Natural killer cell (primary cell): ENCODE results near the gene RAPGEF4. TPM values are rescaled to one million over a fixed set of nuclear protein-coding genes. Genes with fewer than 3 reads are reported as not detected.

Experiments used
- ATAC-seq, 3 donors: fragments of 150-1000 bp in 2 of 3; fragments of 200-7000 bp in 1 of 3; cut with Tn5 transposase; 1 replicate in 1 of 3; 2 replicates in 2 of 3; pipeline ENCODE4 v1.10.0; 2021; ENCODE audit warnings: mild to moderate bottlenecking in 2 of 3, moderate library complexity in 2 of 3
- DNase-seq, 2 donors: peaks; one replicate each; pipeline versions ENCODE4 v3.0.0 to v3.0.0-alpha.2; 2013 to 2021; ENCODE audit warnings: mixed read lengths in 1 of 2
- H3K27ac ChIP-seq: one replicate; pipeline ENCODE4 v1.5.1; 2013; ENCODE audit warnings: mild to moderate bottlenecking, low read length
- H3K27me3 ChIP-seq: one replicate; pipeline ENCODE4 v1.6.1; 2013; ENCODE audit warnings: low read length; ENCODE audit not compliant: control insufficient read depth, insufficient read depth
- H3K36me3 ChIP-seq: one replicate; pipeline ENCODE4 v1.6.1; 2013; ENCODE audit warnings: low read length; ENCODE audit not compliant: control insufficient read depth, insufficient read depth
- H3K4me1 ChIP-seq: one replicate; pipeline ENCODE4 v1.6.1; 2013; ENCODE audit warnings: low read length; ENCODE audit not compliant: control insufficient read depth, insufficient read depth
- H3K4me3 ChIP-seq: one replicate; pipeline ENCODE4 v1.5.1; 2013; ENCODE audit warnings: low read length
- H3K9me3 ChIP-seq: one replicate; pipeline ENCODE4 v1.6.1; 2013; ENCODE audit warnings: low read length; ENCODE audit not compliant: control insufficient read depth, insufficient read depth
- H3K27ac Mint-ChIP-seq, 2 donors: one replicate each; pipeline ENCODE4 v1.8.0; 2022; ENCODE audit warnings: mild to moderate bottlenecking in 2 of 2, mixed read lengths in 2 of 2, moderate library complexity in 1 of 2
- H3K27me3 Mint-ChIP-seq, 2 donors: one replicate each; pipeline ENCODE4 v1.8.0; 2022; ENCODE audit warnings: low read depth in 2 of 2, mixed read lengths in 2 of 2
- H3K36me3 Mint-ChIP-seq: one replicate; pipeline ENCODE4 v1.8.0; 2022; ENCODE audit warnings: mixed read lengths
- H3K4me1 Mint-ChIP-seq, 2 donors: one replicate each; pipeline ENCODE4 v1.8.0; 2022; ENCODE audit warnings: mixed read lengths in 2 of 2
- H3K4me3 Mint-ChIP-seq: one replicate; pipeline ENCODE4 v1.8.0; 2022; ENCODE audit warnings: mild to moderate bottlenecking, moderate library complexity, mixed read lengths
- H3K9me3 Mint-ChIP-seq, 2 donors: one replicate each; pipeline ENCODE4 v1.8.0; 2022; ENCODE audit warnings: mixed read lengths in 2 of 2
- CTCF ChIP-seq: fragments of 200-600 bp; IDR thresholded peaks from one replicate; pipeline ENCODE4 v1.8.0; 2022; ENCODE audit warnings: antibody characterized with exemption
- whole genome bisulfite sequencing: methylation state at CpG from one replicate; pipeline ENCODE4 v1.1.7; 2013; ENCODE audit warnings: missing lambda C conversion rate; ENCODE audit not compliant: insufficient coverage; 5-methylcytosine and 5-hydroxymethylcytosine counted together
- intact Hi-C: fragments of 100-400 bp; cut with micrococcal nuclease; formaldehyde crosslinking; loops from one replicate; pipeline ENCODE4 v1.14.2; 2022
- total RNA-seq, 4 donors: library from RNA; stranded (reverse); fragments of 120-200 nt in 1 of 4; gene quantifications; one replicate each; pipeline versions ENCODE4 v1.2.3 to v1.2.4, GENCODE V29; 2013 to 2022

Gene RAPGEF4
- total RNA-seq, 3 donors from 2014 or later (not counting 1 experiment from before 2014, with no cell fraction given): 0.50 TPM; not detected in 2

DNA sequence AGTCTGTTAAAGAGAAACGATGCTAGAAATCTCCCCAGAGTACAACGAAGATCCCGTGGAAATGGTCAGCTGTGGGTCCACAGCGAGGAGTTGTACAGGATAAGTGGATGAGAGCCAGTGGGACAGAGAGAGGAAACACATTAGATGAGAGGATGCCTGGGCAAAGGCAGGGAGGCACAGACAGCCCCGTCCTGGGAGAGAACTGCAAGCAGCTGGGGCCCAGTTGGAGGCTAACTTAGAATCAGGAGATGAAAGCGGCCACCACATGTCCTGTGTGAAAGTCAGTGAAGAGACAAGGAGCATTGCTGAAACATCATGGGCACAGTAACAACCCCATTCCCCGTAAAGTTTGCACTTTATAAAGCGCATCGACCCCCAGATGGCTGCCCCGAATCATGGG, 157.5 kb downstream of the RAPGEF4 start:
- WGBS: 90% methylated on average over 9 of the region's 10 CpGs
- no peak overlapping the region for H3K27ac Mint-ChIP-seq
- ATAC-seq: no peak

GRCh38 chr2:172893671-172894070, 158.0 kb downstream of the RAPGEF4 start:
- ATAC-seq (no peak), DNase-seq (no peak)
- no peak for TF ChIP-seq CTCF
- no peaks in the 10 kb centered on the region for H3K36me3 Mint-ChIP-seq
- Histone ChIP-seq H3K9me3 (no peaks in the 10 kb centered on the region), H3K4me1 (no peaks in the 10 kb centered on the region), H3K4me3 (no peak overlapping the region), H3K36me3 (no peaks in the 10 kb centered on the region), H3K27ac (no peak overlapping the region), H3K27me3 (peaks cover 3% of the 10 kb centered on the region)
- no peaks in the 10 kb centered on the region for H3K9me3 Mint-ChIP-seq
- H3K4me1 Mint-ChIP-seq: no peaks in the 10 kb centered on the region
- intact Hi-C loops: no loop called here
- 83% methylated on average over 2 of the region's 2 CpGs for WGBS
- H3K27me3 Mint-ChIP-seq: peaks cover 25 to 51% of the 10 kb centered on the region in 2 donors
- no peak overlapping the region for H3K4me3 Mint-ChIP-seq
- no peak overlapping the region for H3K27ac Mint-ChIP-seq

More for the DNA sequence above, 157.5 kb downstream of the RAPGEF4 start:
- intact Hi-C loops: no loop called here
- Mint-ChIP-seq H3K36me3 (no peaks in the 10 kb centered on the region), H3K4me3 (no peak overlapping the region), H3K27me3 (peaks cover 22 to 56% of the 10 kb centered on the region in 2 donors), H3K9me3 (no peaks in the 10 kb centered on the region), H3K4me1 (no peaks in the 10 kb centered on the region)
- no peak for DNase-seq
- peaks cover 3% of the 10 kb centered on the region for H3K27me3 ChIP-seq
- H3K9me3 ChIP-seq: no peaks in the 10 kb centered on the region
- H3K4me1 ChIP-seq: no peaks in the 10 kb centered on the region
- TF ChIP-seq CTCF: no peak
- no peak overlapping the region for H3K4me3 ChIP-seq
- H3K27ac ChIP-seq: no peak overlapping the region
- no peaks in the 10 kb centered on the region for H3K36me3 ChIP-seq

DNA sequence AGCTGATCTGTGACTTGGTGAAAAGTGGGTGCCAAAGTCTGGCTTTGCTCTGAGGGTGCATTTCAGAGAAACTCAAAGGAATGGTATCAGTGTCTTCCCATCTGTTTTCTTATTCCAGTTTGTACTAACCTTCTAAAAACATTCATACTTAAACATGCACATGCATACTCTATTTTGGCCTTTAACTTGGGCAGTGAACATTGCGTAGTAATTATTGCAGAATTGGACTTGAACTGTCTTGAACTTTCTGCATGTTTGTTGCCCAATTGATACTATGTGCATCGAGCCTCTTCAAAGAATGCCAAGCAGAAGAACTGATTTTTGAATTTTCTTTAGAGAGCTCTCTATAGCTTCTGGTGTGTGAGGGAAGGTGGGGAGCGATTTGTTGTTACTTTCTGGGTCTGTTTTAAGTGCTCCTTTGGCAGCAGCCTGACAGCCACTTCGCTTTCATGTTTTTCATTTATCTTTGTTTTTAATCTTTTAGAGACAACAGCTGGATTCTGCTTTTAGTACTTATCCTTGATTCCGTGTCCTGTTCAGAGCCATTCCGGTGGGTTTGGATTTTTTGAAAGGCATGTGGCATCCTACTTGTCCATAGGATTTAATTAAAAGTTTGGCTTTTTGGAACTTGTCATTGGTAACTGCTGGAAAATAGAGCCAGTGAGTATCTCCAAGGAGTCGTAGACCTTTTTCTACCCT, 159.2 kb downstream of the RAPGEF4 start:
- Mint-ChIP-seq H3K9me3 (no peaks in the 10 kb centered on the region), H3K4me3 (no peak overlapping the region), H3K27me3 (peaks cover 28 to 41% of the 10 kb centered on the region in 2 donors), H3K27ac (no peak overlapping the region), H3K4me1 (no peaks in the 10 kb centered on the region), H3K36me3 (no peaks in the 10 kb centered on the region)
- Histone ChIP-seq H3K9me3 (no peaks in the 10 kb centered on the region), H3K4me1 (no peaks in the 10 kb centered on the region), H3K27ac (no peak overlapping the region), H3K36me3 (no peaks in the 10 kb centered on the region), H3K27me3 (peaks cover 3% of the 10 kb centered on the region), H3K4me3 (no peak overlapping the region)
- intact Hi-C loops: no loop called here
- TF ChIP-seq CTCF: no peak
- DNase-seq (no peak), ATAC-seq (no peak)
- 86% methylated on average over 7 of the region's 7 CpGs for WGBS

GRCh38 chr2:172896661-172897081, 161.0 kb downstream of the RAPGEF4 start:
- Histone ChIP-seq H3K27me3 (peaks cover 3% of the 10 kb centered on the region), H3K9me3 (no peaks in the 10 kb centered on the region), H3K4me3 (no peak overlapping the region), H3K36me3 (no peaks in the 10 kb centered on the region), H3K27ac (no peak overlapping the region), H3K4me1 (no peaks in the 10 kb centered on the region)
- DNase-seq (no peak), ATAC-seq (no peak)
- Mint-ChIP-seq H3K9me3 (no peaks in the 10 kb centered on the region), H3K27me3 (peaks cover 28 to 47% of the 10 kb centered on the region in 2 donors), H3K27ac (no peak overlapping the region), H3K4me3 (no peak overlapping the region), H3K36me3 (no peaks in the 10 kb centered on the region), H3K4me1 (no peaks in the 10 kb centered on the region)
- TF ChIP-seq CTCF: no peak
- 89% methylated on average over 4 of the region's 4 CpGs for WGBS
- intact Hi-C loops: no loop called here
